GM19351 (cell line): ENCODE results near the gene DAPK1.
"Not testable (repeated sequence)": the region's sequence is repeated elsewhere in the genome, so short reads cannot be mapped to it uniquely, and the experiment has no call there.

Experiments used
- ATAC-seq: cut with Tn5 transposase; IDR thresholded peaks from one replicate; pipeline ENCODE4 v1.9.1; 2021; ENCODE audit warnings: mild to moderate bottlenecking, moderate library complexity; ENCODE audit not compliant: unreplicated experiment

The DAPK1 gene

DNA sequence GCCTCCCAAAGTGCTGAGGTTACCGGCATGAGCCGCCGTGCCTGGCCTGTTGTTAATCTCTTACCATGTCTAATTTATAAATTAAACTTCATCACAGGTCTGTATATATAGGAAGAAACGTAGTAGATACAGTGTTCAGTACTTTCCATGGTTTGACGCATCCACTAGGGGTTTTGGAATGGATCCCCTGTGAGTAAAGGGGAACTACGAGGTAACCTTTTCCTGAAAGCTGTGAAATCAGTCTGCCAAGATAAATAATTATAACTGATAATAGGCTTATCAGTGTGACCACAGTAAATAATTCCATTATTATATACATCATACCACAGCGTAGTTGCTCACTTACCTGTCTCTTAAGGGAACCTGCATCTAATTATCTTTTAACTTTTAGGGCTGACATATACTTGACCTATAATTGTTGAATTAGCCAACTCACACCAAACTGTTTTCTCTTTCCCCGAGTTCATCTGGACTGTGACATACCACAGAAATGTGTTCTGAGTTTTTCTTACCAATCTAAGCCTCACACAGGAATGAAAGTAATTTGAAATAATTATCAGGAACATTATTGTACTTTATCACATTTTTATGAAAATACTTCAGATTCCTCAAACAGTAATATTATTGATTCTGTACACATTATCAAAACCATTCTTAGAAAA is 42.9 kb downstream of the DAPK1 start:
- ATAC-seq, result no peak

DNA sequence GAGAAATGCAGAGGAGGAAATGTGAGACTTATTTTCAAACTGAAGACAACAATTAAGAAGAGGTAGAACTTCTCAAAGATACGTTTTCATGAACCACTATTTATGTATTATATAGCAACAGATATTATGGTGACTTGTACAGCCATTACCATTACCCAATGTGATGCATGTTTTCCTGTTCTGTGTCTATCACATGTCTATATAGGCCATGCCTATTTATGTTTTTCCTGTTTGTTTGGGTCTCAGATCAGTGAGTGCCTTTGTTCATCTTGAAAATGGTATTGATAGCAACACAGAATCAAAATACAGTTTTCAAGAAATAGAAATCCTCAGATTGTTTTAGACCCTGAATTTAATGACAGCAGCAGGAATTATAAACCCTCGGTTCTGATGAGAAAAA is 44.0 kb downstream of the DAPK1 start:
- no peak for ATAC-seq

DNA sequence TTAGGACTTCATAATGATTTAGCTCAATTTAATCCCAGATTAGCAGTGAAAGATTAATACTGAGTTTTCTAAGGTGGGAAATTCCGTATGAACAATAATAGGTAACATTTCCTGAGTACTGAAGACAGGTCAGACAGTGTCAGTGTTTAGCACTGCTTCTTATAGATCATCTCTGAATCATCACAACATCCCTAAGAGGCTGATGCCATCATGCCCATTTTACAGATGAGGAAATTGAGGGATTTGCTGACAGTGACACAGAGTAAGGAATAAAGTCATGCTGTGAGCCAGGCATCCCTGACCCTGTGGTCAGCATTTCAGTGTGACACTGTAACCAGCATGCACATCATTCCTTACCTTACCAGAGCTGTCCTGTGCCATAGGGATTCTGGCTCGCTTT is 44.5 kb downstream of the DAPK1 start:
- no peak for ATAC-seq

DNA sequence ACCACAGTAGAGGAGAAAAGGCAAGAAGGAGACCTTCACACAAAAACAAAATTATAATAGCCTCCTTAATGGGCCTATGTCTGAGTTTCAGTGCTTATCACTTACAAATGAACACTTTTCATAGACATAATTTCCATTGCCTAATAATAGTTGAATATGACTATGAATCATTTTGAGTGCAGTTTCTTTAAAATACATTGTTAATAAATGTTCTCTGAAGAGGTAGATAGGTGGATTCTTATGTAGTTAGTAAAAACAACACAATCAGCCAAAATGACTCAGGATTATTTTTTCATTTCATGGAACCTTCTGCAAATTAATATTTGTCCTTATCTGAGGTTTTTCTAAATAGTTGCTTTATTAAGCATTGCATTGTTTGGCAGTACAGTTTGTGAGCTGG is 45.6 kb downstream of the DAPK1 start:
- ATAC-seq, result no peak

GRCh38 chr9:87545858-87546257 is 48.2 kb downstream of the DAPK1 start:
- no peak for ATAC-seq

- no peak for ATAC-seq
These were observed 49.0 kb downstream of the DAPK1 start for GRCh38 chr9:87546704-87547103.

GRCh38 chr9:87547671-87548081 is 50.0 kb downstream of the DAPK1 start:
- no peak for ATAC-seq

- ATAC-seq, result no peak
These were observed 50.5 kb downstream of the DAPK1 start for GRCh38 chr9:87548159-87548558.

- not testable (repeated sequence) for ATAC-seq
These were observed 51.4 kb downstream of the DAPK1 start for GRCh38 chr9:87549088-87549487.

- peak; percentile 60 for ATAC-seq
These were observed 52.1 kb downstream of the DAPK1 start for GRCh38 chr9:87549791-87550190.

DNA sequence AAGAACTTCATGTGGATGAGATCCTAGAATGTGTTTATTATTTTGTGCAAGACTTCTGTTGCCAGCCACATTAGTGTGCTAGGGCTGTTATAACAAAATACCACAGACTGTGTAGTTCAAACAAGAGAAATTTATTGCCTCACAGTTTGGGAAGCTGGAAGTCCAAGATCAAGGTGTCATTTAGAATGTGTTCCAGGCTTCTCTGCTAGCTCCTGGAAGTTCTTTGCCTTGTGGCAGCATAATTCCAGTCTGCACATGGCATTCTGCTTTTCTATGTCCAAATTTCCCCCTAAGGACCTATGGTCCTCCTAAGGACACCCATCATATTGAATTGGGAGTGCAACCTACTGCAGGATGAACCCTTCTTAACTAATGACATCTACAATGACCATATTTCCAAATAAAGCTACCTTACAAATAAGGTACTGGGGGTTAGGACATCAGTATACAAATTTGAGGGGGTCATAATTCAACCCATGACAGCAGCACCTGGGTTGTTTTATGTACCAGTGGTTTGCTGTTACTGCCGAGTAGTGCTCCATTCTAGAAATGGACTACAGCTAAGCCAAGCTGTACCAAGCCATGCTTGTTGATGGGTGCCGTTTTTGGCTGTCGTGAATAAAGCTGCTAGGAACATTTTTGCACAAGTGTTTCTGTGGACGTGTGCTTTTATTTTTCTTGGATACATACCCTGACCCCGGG is 52.7 kb downstream of the DAPK1 start:
- no peak for ATAC-seq

DNA sequence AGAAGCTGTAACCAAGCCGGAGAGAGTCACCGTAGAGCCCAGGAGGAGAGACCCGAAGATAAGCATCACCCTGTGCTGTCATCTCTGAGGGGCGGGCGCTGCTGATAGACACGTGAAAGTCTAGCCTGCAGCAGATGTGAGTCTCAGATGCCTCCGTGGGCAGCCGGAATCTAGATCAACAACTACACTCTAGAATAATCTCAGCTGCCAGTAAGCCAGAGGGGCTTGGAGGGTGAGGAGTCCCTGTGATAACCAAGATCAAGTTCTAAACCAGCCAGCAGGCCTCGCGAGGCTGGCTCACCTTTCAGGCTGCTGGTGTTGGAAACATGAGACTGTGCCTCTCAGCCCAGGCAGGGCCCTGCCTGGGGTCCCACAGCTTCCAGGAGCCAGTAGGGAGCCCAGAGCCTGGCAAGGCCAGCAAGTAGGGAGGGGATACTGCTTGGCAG is 54.1 kb downstream of the DAPK1 start:
- ATAC-seq, result no peak

GRCh38 chr9:87554171-87554910 is 56.7 kb downstream of the DAPK1 start:
- ATAC-seq, result no peak

- ATAC-seq, result no peak
These were observed 57.3 kb downstream of the DAPK1 start for GRCh38 chr9:87554976-87555375.

DNA sequence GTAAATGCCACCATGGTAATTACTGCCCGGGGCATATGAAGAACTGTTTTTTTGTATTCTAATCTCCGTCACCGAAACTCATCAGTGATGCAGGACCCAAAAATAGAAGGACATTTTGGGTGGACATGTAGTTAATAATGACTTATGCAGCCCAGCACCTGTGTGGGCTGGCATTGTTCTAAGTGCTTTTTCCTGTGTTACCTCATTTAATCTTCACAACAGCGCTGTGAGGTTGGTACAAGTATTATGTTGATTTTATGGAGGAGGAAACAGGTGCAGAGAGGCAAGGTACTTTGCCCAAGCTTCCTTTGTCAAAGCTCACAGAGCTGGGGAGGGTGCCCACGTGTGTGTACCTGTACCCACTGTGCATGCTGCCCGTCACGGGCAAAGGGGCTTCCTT is 58.4 kb downstream of the DAPK1 start:
- no peak for ATAC-seq

- ATAC-seq, result no peak
These were observed 59.2 kb downstream of the DAPK1 start for GRCh38 chr9:87556821-87557220.

- no peak for ATAC-seq
These were observed 60.3 kb downstream of the DAPK1 start for GRCh38 chr9:87557996-87558395.

GRCh38 chr9:87558606-87559190 is 61.0 kb downstream of the DAPK1 start:
- no peak for ATAC-seq

- no peak for ATAC-seq
These were observed 64.4 kb downstream of the DAPK1 start for GRCh38 chr9:87562062-87562461.

GRCh38 chr9:87562530-87563170 is 65.0 kb downstream of the DAPK1 start:
- ATAC-seq, result no peak

DNA sequence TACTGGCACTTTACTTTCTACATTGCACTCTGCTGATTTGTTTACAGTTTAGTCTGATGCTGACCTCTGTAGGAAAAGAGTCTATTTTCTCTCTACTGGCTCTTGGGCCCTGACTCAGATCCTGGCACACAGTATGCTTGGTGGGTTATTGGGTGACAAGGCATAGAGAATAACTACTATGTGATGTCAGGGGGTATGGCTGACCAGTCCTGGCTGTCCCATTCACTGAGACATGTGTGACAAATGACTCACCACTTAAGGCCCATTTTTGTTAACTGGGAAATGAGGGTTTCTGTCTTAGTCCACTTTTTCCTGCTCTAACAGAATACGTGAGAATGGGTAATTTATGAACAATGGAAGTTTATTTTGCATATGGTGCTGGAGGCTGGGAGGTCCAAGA is 66.4 kb downstream of the DAPK1 start:
- ATAC-seq, result peak; percentile 40
